HG03095 (cell line): Measurements from ENCODE around the gene OR4A15.

ENCODE experiments used
- ATAC-seq: cut with Tn5 transposase; IDR thresholded peaks from one replicate; pipeline ENCODE4 v1.9.1; 2021; ENCODE audit warnings: moderate library complexity; ENCODE audit not compliant: unreplicated experiment

OR4A15 gene

DNA sequence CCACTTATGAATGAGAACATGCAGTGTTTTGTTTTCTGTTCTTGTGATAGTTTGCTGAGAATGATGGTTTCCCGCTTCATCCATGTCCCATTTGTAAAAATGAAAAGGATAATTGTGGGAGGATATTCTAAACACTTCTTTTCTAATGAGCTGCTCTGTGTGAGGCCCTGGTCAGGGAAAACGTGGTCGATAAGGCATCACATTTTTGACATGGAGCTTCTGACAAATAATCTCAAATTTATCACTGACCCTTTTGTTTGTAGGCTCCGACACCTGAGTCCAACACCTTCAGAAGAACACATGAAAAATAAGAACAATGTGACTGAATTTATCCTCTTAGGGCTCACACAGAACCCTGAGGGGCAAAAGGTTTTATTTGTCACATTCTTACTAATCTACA, at the start of gene OR4A15:
OR4A15 (plus strand) TSS at position 301 of the 400 bp plus-strand sequence; CDS start at position 301, 0 bp downstream.
- ATAC-seq = no peak

DNA sequence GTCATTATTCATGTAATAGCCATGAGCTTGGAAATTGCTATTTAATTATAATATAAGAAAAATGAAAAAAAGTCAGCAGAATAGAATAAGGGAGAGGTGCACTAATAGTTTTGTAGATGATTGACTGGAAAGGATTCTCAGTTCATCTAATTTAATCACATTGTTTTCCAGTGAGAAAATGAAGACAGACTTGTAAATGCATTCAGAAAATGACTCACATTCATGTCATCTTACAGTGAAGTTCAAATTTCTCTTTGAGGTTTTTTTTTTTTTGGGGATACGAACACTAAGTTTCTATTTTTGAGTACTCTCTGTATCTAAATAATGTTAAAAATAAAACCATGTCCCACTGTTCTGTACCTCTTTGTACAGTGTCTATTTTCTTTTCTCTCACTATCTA, 43.3 kb upstream of the OR4A15 start:
- no peak for ATAC-seq

- no peak for ATAC-seq
These were observed 24.9 kb upstream of the OR4A15 start, which contains the start of gene OR4A16 for GRCh38 chr11:55342901-55343300. TSS of gene OR4A16 (plus strand) at chr11:55343201. CDS start at chr11:55343201, 0 bp downstream.

- no peak for ATAC-seq
These were observed 22.5 kb upstream of the OR4A15 start for GRCh38 chr11:55345306-55345705.

GRCh38 chr11:55349032-55349431, 18.7 kb upstream of the OR4A15 start:
- no peak for ATAC-seq

GRCh38 chr11:55357560-55358184, 10.1 kb upstream of the OR4A15 start:
- ATAC-seq = no peak

- no peak for ATAC-seq
These were observed 33.2 kb downstream of the OR4A15 start for GRCh38 chr11:55401011-55401410.
